Activated T-helper 1 cell treated with Interleukin-2 at 50 U/mL for 16 hours (primary cell): ENCODE data around the gene RETREG1.
"Not testable (repeated sequence)": the region's sequence is repeated elsewhere in the genome, so short reads cannot be mapped to it uniquely, and the experiment has no call there.

Experiments used
- DNase-seq: peaks from one replicate; pipeline ENCODE4 v3.0.0-alpha.2; 2020; ENCODE audit warnings: low read depth

RETREG1 gene

DNA sequence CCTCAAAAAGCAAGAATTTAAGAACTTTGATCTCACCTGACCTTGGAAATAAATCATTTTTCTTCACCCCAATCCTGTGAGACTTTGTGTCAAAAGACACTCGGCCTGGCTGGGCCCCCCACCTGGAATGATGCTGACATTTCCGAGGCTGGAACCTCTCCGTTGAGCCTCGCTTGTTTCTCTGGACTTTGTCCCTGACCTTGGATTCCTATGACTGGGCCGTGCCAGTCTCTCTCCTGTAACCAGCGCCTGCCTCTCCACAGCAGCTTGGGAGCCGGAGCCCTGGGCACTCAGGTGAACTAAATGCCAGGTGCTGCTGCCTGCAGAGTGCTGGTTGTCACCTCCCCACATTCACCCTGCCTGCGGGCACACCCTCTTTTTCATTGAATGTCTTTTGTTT is 62.7 kb downstream of the RETREG1 start:
- no peak for DNase-seq

DNA sequence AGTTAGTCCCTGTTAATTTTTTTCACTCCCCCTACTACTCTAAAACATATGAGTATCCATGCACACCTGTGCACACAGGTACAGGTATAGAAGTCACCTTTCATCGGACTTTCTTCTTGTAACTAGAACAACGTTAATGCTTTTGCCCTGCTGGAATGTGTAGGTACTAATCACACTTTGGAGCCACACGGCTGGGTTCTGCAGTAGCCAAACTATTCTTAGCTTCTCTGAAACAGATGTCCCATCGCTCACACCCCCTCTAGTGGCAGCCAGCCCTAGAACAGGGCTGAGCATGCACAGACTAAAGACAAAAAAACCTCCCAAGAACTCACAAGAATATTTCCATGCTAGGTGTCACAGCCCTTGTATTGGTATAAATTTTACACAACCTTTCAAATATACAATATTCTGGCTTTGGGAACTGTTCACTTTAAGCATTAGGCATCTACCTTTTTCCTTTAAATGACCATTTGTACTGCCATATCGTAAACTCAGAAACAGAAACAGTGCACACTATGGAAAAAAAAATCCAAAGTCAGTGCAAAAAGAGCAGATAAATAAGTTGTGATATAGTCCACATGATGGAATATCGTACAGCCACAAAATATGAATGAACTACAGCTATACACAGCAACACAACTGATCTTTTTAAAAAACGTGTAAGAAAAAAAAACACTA is 64.0 kb downstream of the RETREG1 start:
- DNase-seq = no peak

DNA sequence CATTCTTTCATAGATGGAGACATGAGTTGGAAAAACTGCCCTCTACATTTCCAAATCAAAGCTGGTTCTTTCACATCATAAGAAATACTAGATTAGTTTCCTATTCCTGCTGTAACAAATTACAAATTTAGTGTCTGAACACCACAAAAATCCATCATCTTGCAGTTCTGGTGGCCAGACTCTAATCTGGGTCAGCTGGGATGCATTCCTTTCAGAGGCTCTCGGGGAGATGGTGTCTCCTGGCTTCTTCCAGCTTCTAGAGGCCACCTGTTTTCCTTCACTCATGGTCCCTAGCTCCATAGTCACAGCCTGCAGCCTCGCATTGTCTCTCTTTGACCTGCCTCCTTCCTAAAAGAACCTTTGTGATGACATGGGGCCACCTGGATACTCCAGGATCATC is 65.2 kb downstream of the RETREG1 start:
- DNase-seq = no peak

DNA sequence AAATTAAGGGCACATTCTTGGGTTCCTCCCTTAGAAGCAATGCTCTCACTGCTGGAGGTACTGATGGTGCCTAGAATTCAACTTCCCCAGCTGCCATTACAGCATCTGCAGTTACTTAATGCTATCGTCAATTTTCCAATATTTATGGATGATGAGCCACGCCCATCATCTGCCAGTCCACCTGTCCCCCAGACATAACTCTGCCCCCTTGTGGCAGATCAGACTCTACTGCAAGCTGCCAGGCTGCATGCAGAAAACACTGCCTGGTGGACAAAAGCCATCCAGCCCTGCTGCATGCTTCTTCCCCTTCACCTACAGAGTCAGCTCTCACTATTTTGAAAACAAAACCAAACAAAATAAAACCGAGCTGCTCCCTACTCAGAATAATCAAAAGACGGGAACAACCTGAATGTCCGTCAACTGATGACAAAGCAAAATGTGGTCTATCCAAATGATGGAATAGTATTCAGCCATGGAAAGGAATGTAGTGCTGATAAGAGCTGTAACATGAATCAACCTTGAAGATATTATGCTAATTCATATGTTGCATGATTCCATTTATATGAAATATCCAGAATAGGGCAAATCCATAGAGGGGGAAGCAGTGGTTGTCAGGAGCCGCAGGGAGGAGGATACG is 66.4 kb downstream of the RETREG1 start:
- DNase-seq = no peak

DNA sequence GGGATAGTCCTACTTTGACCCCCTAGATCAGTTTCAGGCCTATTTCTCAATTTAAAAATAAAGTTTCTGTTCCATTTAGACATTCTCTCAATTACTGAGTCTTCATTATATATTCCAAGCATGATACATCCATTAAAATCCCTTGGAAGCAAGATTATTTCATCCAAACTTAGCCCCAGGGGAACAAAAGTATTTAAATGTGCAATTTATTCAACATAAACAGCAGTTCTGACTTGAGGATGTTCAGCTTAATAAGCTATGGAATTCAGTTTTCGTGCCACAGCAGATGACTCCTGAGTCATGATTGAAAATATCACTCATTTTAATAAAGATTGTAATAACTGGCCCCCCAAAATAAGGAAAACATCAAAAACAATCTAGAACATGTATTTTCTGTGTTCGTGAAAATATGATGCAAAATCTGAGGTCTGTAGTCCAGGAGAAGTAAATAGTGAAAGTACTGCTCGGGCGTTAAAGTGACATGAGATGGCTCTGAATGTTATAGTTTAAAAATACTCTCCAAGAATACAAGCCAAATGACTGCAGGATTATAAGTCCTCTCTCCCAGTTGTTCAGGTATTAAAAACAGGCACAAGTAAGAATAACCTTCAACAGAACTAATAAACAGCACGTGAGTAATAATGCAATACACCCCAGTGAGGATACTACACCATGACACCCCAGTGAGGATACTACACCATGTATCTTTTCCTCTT is 67.1 kb downstream of the RETREG1 start:
- DNase-seq = no peak

DNA sequence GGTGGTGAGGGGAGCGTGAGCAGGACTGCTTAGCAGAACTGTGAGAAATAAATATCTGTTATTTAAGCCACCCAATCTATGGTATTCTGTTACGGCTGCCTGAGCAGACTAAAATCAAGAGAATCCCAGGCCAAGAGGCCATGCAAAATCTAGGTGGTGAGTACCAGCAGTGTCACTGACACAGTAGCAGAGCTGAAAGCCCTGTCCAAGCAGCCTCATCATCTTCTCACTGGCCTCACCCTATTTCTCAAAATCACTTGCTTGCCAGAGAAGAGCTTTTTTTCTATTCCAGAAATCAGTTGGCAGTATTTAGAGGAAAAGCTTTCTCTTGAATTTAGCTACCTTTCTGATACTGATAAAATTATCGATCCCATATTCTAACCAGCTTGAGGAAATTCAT is 68.0 kb downstream of the RETREG1 start:
- DNase-seq = no peak

DNA sequence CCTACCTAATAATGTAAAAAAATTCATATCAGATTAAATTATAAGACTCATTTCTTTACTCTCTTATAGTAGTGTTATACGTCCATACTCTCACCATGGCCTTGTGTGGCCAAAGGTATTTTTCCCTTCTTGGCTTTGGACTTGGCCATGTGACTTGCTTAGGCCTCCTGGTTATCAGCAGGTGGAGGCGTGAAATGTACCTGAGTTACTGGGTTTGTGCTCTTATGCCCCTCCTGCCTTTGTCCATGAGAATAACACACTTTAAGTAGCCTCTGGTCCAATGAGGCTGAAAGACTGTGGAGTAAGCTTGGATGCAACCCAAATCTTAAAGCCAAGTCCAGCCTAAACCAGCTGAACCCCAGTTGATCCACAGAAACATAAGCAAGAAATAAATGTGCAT is 68.7 kb downstream of the RETREG1 start:
- no peak for DNase-seq

DNA sequence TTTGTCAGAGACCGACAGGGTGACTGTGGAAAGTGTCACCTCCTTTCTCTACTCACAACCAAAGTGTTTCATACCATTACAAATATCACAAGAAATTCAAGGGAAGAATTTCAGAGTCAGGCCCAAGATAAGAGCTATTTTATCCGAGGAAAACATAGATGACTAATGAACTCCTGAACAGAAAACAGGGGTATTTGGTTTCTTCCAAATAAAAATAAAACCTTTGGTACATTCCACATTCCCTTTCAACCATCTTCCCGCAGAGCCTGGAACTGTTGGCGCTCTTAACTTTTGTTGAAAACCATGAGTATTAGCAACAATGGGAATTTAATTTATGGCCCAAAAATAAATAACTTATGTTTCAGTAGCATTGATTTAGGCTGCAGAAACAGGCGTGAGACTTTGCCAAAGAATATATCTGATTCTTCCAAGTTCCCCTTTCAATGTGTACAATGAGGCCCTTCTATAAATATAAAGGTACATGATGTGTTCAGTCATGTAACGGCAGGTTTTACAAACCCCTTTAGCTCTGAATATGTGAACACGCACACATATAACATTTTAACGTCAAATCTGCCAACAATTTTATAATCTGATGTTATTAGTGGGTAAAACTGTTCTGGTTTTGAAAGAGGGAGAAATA is 69.5 kb downstream of the RETREG1 start:
- DNase-seq = no peak

DNA sequence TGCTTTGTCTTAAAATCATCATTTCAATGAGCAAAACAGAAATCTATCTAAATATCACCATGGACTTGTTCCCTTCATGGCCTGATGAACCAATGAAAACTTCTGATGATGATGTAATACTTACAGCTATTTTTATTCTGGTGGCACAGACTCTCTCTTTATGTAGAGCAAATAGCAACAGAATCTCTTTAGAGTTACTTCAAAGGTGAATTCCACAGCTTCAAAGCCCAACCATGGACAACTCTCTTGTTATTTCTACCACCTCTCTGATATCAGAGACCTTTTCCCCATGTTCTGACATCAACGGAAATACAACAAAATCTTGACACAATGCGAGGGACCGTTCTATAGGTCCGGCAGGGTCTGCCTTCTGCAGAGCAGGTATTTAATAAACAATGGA is 70.1 kb downstream of the RETREG1 start:
- no peak for DNase-seq

DNA sequence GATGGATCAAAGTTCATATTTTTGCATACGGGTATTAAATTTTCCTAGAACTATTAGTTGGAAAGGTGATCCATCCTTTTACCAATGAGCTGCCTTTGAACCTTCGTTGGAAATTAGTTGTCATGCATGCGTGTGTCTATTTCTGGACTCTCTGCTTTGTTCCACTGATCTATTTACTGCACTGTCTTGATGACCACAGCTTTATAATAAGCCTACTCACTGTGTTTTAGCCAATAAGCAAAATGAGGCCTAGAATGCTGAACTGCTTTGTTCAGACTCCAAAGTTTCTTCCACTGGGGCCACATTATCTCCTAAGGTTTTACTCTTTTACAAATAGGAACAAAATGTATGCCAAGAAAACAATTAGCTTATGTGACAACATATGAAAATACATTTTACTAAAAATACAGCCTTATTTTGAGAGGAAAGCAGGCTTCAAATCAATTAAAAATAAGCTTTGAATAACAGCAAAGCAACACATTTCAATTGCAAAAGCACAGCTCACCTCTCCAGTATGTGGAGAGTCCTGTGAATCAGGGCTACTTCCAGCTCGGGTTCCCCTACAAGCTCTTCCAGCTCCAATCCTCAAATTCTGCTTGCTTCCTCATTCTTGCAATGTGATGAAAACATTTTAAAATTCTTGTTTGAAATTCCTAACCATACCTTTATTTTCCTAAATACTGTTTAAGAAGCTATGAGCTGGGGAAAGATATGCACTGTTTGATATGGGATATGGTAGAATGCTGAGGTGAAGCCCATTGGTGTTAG is 72.0 kb downstream of the RETREG1 start:
- DNase-seq = no peak

DNA sequence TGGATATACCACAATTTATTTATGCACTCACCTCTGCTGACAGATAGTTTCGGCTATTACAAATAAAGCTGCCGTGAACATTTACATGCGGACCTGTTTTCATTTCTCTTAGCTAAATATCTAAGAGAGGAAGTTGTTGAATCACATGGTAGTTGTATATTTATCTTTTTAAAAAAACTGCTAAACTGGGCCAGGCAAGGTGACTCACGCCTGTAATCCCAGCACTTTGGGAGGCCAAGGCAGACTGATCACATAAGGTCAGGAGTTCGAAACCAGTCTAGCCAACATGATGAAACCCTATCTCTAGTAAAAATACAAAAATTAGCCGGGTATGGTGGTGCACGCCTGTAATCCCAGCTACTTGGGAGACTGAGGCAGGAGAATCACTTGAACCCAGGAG is 73.6 kb downstream of the RETREG1 start:
- not testable (repeated sequence) for DNase-seq

DNA sequence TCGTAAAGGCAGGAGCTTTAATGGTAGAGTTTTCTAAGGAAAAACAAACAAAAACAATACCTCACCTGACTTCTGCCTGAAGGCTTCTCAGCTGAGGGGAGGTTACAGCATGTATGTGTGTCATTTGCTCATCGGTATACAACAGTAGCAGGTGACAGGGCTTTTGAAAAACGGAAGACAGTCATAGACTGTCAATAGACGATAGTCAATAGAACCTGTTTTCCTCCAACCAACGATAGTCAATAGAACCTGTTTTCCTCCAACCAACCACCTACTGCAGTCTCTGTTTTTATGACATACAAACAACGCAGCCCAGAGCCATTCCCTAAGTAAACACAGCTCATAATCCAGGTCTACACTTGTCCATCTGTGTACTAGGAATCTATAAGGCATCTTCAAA is 74.6 kb downstream of the RETREG1 start:
- DNase-seq = no peak

DNA sequence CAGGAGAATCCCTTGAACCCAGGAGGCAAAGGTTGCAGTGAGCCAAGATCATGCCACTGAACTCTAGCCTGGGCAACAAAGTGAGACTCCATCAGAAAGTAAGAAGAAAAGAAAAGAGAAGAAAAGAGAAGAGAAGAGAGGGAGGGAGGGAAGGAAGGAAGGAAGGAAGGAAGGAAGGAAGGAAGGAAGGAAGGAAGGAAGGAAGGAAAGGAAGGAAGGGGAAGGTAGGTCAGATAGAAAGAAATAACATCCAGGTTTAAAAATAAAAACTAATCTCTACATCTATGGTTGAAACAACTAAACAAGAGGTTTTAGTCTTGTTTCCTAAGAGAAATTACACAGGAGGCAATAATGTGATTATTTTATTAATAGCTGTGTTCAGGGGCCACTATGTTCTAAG is 75.2 kb downstream of the RETREG1 start:
- not testable (repeated sequence) for DNase-seq

DNA sequence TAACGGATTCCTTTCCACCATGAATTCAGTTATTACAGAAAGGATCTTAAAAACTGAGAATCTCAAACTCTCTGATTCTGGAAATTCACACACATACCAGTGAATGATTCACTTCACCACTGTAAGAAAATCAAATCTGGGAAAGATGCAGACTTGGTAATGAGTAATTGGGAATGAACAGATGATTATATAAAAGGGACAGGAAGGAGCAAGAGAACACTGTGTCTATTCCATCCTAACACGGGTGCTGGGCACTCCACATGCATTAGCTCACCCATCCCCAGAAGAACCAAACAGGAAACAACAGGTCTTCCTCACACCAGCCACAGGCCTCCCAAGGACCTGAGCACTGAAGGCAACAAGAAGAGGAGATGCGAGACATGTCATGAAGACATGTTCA is 76.4 kb downstream of the RETREG1 start:
- no peak for DNase-seq

DNA sequence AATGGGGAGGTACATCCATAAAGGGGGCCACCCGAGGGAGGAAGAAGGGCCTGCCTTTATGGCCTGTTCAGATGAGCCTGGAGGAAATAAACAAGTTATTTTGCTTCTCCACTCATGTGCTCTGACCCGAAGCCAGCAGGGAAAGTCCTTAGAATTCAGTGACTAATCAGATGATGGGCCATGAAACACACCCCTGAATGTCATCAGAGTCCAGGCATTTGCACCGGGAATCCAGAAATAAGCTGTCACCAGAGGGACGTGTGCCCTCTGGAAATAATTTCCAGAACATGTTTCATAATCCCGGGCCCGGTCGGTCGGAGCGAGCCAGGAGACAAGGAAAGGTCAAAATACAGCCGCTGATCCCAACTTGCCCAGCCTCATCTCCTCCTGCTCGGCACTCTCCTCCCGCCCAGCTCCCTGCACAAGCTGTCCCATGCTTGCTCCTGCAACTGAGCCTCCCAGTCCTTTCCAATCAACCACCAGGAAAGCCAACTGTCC is 77.6 kb downstream of the RETREG1 start:
- DNase-seq = no peak

DNA sequence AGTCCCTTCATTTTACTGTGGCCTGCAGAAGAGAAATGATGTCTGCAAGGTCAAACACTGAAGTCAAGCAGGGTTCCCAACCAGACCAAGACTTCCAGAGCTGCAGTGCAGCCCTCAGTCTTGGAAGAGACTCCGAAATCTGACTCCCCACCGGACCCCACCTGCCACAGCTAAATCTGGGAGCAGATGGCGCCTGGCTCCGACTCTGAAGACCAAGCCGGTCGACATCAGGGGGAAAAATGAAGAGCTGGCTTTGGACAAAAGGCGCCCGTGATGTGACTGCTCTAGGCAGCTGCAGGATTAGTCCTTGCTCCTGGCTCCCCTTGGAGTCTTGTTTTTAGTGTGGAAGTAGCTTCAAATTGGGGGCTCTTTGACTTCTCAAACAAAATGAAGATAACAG is 78.8 kb downstream of the RETREG1 start:
- no peak for DNase-seq

DNA sequence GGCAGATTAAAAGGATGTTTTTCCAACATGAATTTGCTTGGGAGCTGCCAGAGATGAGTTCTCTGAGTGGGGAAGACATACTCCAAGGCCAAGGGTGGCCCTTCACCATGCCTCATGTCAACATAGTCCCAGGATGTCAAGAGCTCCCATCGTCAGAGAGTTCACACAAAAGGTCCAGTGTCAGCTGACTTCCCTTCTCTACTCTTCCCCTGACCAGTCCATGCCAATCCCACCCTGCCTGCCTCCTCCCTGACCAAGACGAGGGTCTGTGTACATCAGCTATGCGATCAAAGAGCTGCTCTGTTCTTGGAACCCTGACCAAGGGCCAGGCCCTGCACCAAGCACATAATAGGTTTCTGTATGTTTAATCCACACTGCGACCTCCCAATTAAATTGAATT is 80.0 kb downstream of the RETREG1 start:
- no peak for DNase-seq

DNA sequence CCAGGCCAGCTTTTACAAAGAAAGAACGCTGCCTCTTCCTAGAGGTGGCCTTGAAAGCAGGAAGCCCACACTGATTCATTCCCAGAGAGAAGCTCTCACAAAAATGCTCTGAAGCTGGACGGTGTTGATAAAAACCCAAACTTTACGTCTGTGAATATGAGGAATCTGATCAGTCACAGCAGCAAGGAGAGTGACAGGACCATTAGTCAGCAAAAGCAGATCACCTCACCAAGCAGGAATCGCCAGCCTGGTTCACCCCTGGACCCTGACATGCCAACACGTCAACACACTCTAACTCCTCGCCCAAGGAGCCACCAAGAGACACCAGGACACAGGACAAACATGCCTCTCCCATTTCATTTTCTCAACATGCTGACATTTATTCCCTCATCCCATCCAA is 80.6 kb downstream of the RETREG1 start:
- no peak for DNase-seq

DNA sequence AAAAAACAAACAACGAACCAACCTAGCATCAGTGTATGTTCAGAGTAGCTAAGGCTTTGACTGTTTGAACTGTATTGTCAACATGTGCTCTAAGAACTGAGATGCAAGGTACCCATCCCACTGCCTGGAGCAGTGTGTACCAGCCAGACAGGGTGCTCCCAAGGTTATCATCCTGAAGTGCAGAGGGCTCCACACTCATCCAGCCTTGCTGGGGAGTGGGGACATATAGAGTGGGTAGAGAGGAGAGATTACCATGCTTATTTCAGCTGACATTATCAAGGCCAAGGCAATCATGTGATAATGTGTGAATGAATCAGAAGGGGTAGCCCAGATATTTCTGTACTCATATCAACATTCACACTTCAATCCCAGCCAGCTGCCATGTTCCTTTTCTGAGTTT is 82.5 kb downstream of the RETREG1 start:
- DNase-seq = no peak

DNA sequence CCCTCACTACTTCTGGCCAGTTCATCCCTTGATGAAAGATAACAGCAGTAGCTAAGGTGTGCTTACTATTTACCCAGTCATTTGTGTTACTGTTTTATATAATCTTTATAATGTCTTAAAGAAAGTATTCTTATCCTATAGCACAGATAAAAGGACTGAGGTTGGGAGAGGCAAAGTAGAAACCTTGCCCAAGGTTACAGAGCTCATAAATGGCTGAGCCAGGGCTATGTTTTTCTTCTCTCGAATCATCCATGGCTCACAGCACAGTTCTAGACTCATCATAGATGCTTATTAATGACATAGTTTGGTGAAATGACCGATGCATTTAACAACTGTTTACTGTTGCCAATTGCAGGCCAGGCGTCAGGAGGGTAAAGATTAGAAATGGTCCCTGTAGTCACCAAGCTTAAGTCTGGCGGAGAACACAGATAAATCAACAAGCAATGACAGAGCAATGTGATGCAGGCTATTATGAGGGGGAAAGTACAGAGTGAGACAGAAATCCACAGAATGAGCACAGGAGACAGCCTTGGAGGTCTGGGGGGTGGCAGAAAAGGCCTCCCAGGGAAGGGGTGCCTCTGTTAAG is 85.6 kb downstream of the RETREG1 start:
- no peak for DNase-seq

DNA sequence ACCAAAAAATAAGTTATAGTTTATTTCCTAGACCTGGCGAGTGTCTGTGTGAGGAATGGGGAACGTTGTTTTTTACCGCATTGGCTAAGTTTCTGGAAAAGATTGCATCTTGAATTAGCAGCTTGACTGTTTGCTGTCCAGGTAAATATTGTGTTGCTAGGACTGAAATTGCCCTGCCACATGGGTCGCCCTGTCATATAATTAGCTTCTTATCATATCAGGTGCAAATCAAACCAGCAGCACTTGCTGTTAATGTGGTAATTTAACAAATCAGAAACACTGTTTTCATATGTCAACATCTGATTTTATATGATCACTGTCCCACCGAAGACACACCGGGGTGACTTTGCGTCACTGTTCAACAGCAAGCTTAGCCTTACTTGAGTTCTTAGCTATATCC is 87.5 kb downstream of the RETREG1 start:
- no peak for DNase-seq
